ENCODE data around the gene CCNB1. TPM values are rescaled to one million over a fixed set of nuclear protein-coding genes. Genes with fewer than 3 reads are reported as not detected.

The CCNB1 gene
- total RNA-seq, 4 donors from 2014 or later = under 0.01 to 60.3 (median 10.2) TPM

DNA sequence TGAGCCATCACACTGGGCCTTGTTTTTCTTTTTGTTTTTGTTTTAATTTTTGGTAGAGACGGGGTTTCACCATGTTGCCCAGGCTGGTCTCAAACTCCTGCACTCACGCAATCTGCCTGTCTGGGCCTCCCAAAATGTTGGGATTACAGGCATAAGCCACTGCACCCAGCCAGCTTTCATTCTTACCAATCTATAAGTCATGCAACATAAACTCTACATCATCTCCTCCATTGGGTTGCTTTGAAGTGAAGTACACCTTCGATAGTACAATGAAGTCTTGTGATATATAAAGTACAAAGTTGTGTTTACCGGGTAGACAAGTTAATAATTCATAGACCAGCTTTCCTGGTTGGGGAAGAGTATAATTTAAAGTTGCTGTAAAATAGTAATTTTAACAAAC, 58.9 kb downstream of the CCNB1 start:
- Histone ChIP-seq H3K36me3 (no peaks in the 10 kb centered on the region), H3K27ac (no peak overlapping the region), H3K27me3 (no peaks in the 10 kb centered on the region), H3K4me1 (no peaks in the 10 kb centered on the region), H3K9me3 (no peaks in the 10 kb centered on the region), H3K4me3 (no peak overlapping the region)
- TF ChIP-seq POLR2A (IDR thresholded peaks at IDR 0.05) = no peak
- TF ChIP-seq, protein P1, sequence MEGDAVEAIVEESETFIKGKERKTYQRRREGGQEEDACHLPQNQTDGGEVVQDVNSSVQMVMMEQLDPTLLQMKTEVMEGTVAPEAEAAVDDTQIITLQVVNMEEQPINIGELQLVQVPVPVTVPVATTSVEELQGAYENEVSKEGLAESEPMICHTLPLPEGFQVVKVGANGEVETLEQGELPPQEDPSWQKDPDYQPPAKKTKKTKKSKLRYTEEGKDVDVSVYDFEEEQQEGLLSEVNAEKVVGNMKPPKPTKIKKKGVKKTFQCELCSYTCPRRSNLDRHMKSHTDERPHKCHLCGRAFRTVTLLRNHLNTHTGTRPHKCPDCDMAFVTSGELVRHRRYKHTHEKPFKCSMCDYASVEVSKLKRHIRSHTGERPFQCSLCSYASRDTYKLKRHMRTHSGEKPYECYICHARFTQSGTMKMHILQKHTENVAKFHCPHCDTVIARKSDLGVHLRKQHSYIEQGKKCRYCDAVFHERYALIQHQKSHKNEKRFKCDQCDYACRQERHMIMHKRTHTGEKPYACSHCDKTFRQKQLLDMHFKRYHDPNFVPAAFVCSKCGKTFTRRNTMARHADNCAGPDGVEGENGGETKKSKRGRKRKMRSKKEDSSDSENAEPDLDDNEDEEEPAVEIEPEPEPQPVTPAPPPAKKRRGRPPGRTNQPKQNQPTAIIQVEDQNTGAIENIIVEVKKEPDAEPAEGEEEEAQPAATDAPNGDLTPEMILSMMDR (IDR thresholded peaks at IDR 0.05) = no peak
- intact Hi-C loops (cut with DNase I; ENCODE audit: low total_unique reads) = no loop called here
- DNase-seq = no peak

Small RNA genes lying within 50 kb of the gene (small RNA-seq; reads per million reads assigned to genes)
- gene SNORA50D = not detected

Other genes starting within 250 kb of the CCNB1 start
- 100 to 1,000 TPM in 1 of 4 donors, 10 to 100 TPM in 3; 58.2 to 109 (median 89.3) TPM for gene SLC30A5, start 73.1 kb upstream of the CCNB1 start, total RNA-seq
- gene CENPH, start 22.4 kb downstream of the CCNB1 start, total RNA-seq = 10 to 100 TPM in 1 of 4 donors, 1 to 10 TPM in 2, not detected in 1; 1.3 to 12.4 (median 5.3) TPM
- gene CDK7, start 67.7 kb downstream of the CCNB1 start, total RNA-seq = 10 to 100 TPM in 2 of 4 donors, 1 to 10 TPM in 2; 4.4 to 35.3 (median 11.1) TPM
- 1 to 10 TPM; 1.8 to 9.9 (median 6.6) TPM for gene CCDC125, start 165.7 kb downstream of the CCNB1 start, total RNA-seq
- 10 to 100 TPM; 23.6 to 36.3 (median 28.2) TPM for gene AK6, start 202.4 kb downstream of the CCNB1 start, total RNA-seq
- 10 to 100 TPM; 10.9 to 50.5 (median 32.7) TPM for gene TAF9, start 202.4 kb downstream of the CCNB1 start, total RNA-seq
- 10 to 100 TPM in 2 of 4 donors, 1 to 10 TPM in 2; 6.1 to 35.1 (median 15.1) TPM for gene RAD17, start 202.7 kb downstream of the CCNB1 start, total RNA-seq
- 1 to 10 TPM in 1 of 4 donors, under 1 TPM in 2, not detected in 1; 0.26 to 7.4 (median 0.70) TPM for gene MARVELD2, start 248.0 kb downstream of the CCNB1 start, total RNA-seq